Measurements from ENCODE around the gene UTP20. TPM values are rescaled to one million over a fixed set of nuclear protein-coding genes. Genes with fewer than 3 reads are reported as not detected.

Gene UTP20
- total RNA-seq, 1 donor from 2014 or later: 19.3 TPM

DNA sequence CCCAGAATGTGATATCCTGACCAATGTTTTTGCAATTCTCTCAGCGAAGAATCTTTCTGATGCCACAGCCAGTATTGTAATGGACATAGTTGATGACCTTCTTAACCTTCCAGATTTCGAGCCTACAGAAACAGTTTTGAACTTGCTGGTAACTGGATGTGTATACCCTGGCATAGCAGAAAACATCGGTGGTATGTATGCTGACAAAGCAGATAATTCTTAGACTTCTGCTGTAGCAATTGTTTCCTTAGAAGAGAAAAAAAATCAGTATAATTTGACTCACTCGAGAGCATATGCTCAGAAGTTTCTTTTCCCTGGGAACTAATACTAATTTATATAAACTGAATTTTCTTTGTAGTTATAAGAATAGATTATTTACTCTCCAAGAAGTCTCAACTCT is 58.2 kb downstream of the UTP20 start:
- Mint-ChIP-seq H3K4me1 (no peaks in the 10 kb centered on the region), H3K4me3 (no peak overlapping the region), H3K27ac (no peak overlapping the region), H3K27me3 (ENCODE audit: insufficient read depth, low read depth) (no peaks in the 10 kb centered on the region), H3K9me3 (no peaks in the 10 kb centered on the region), H3K36me3 (peaks cover 3% of the 10 kb centered on the region)
- Histone ChIP-seq H3K27me3 (no peaks in the 10 kb centered on the region), H3K4me2 (no peak overlapping the region), H3K9me3 (ENCODE audit: low read depth) (no peaks in the 10 kb centered on the region), H3K9ac (no peak overlapping the region), H3K4me1 (no peaks in the 10 kb centered on the region), H3K27ac (no peak overlapping the region), H2AFZ (replicated peaks) (no peak overlapping the region), H4K20me1 (ENCODE audit: low read depth) (no peaks in the 10 kb centered on the region), H3K4me3 (no peak overlapping the region), H3F3A (ENCODE audit: low read depth) (no peaks in the 10 kb centered on the region), H3K79me2 (ENCODE audit: low read depth) (no peaks in the 10 kb centered on the region), H3K36me3 (peaks cover 11% of the 10 kb centered on the region)
- TF ChIP-seq EZH2phosphoT487 (IDR thresholded peaks at IDR 0.05): no peak
- no peak for DNase-seq (ENCODE audit: low spot score)

GRCh38 chr12:101343893-101344292 is 64.0 kb downstream of the UTP20 start:
- no peak overlapping the region for H3K4me2 ChIP-seq
- H2AFZ ChIP-seq (replicated peaks): no peak overlapping the region
- H3F3A ChIP-seq (ENCODE audit: low read depth): no peaks in the 10 kb centered on the region
- H3K9ac ChIP-seq: no peak overlapping the region
- no peaks in the 10 kb centered on the region for H3K27me3 Mint-ChIP-seq (ENCODE audit: insufficient read depth, low read depth)
- H3K9me3 ChIP-seq (ENCODE audit: low read depth): no peaks in the 10 kb centered on the region
- H3K27me3 ChIP-seq: no peaks in the 10 kb centered on the region
- H3K79me2 ChIP-seq (ENCODE audit: low read depth): no peaks in the 10 kb centered on the region
- peaks cover 2% of the 10 kb centered on the region for H3K9me3 Mint-ChIP-seq
- H3K4me1 ChIP-seq: no peaks in the 10 kb centered on the region
- no peak overlapping the region for H3K27ac ChIP-seq
- H3K27ac Mint-ChIP-seq: no peak overlapping the region
- no peaks in the 10 kb centered on the region for H4K20me1 ChIP-seq (ENCODE audit: low read depth)
- DNase-seq (ENCODE audit: low spot score): no peak
- H3K36me3 Mint-ChIP-seq: peaks cover 18% of the 10 kb centered on the region
- no peak overlapping the region for H3K4me3 Mint-ChIP-seq
- no peak for TF ChIP-seq CTCF (IDR thresholded peaks at IDR 0.05)
- TF ChIP-seq EZH2phosphoT487 (IDR thresholded peaks at IDR 0.05): no peak
- no peak for TF ChIP-seq EZH2 (IDR thresholded peaks at IDR 0.05)
- H3K4me1 Mint-ChIP-seq: no peaks in the 10 kb centered on the region
- H3K4me3 ChIP-seq: no peak overlapping the region
- peaks cover 14% of the 10 kb centered on the region for H3K36me3 ChIP-seq

DNA sequence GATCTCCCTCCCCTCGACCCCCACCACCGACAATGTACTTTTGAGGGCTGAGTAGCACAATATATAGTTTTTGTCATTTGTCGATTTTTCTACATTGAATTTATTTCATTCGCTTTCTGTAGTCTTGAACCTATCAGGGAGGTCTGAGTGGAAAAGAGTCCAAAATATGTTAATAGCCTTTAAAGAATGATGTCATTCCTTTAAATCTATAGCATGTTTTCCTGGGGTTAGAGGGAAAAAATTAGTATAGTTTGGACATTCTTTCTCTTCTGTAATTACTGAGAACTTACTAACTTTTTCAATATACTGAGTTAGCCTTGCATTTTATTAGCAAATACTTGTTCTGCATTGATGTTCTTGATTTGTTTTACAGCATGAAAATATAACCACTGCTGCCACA is 71.8 kb downstream of the UTP20 start:
- H3F3A ChIP-seq (ENCODE audit: low read depth): no peaks in the 10 kb centered on the region
- no peaks in the 10 kb centered on the region for H3K9me3 ChIP-seq (ENCODE audit: low read depth)
- H3K4me1 Mint-ChIP-seq: no peaks in the 10 kb centered on the region
- H3K9me3 Mint-ChIP-seq: peaks cover 5% of the 10 kb centered on the region
- H3K4me3 Mint-ChIP-seq: no peak overlapping the region
- no peak overlapping the region for H3K27ac ChIP-seq
- no peaks in the 10 kb centered on the region for H3K79me2 ChIP-seq (ENCODE audit: low read depth)
- H3K36me3 Mint-ChIP-seq: peaks cover 22% of the 10 kb centered on the region
- H2AFZ ChIP-seq (replicated peaks): no peak overlapping the region
- no peaks in the 10 kb centered on the region for H3K27me3 ChIP-seq
- H3K27me3 Mint-ChIP-seq (ENCODE audit: insufficient read depth, low read depth): no peaks in the 10 kb centered on the region
- H3K36me3 ChIP-seq: peaks cover 14% of the 10 kb centered on the region
- H3K9ac ChIP-seq: no peak overlapping the region
- no peaks in the 10 kb centered on the region for H3K4me1 ChIP-seq
- H3K4me2 ChIP-seq: no peak overlapping the region
- no peak overlapping the region for H3K27ac Mint-ChIP-seq
- H4K20me1 ChIP-seq (ENCODE audit: low read depth): no peaks in the 10 kb centered on the region
- H3K4me3 ChIP-seq: no peak overlapping the region
- TF ChIP-seq EZH2 (IDR thresholded peaks at IDR 0.05) (no peak), CTCF (IDR thresholded peaks at IDR 0.05) (no peak), EZH2phosphoT487 (IDR thresholded peaks at IDR 0.05) (no peak)
- no peak for DNase-seq (ENCODE audit: low spot score)

- peaks cover 8% of the 10 kb centered on the region for H3K36me3 Mint-ChIP-seq
- Histone ChIP-seq H3K27ac (no peak overlapping the region), H3K9me3 (ENCODE audit: low read depth) (no peaks in the 10 kb centered on the region), H3K36me3 (peaks cover 5% of the 10 kb centered on the region), H3K79me2 (ENCODE audit: low read depth) (no peaks in the 10 kb centered on the region), H3K4me3 (no peak overlapping the region), H3K4me1 (no peaks in the 10 kb centered on the region), H3K9ac (no peak overlapping the region), H2AFZ (replicated peaks) (no peak overlapping the region), H3K27me3 (no peaks in the 10 kb centered on the region), H3F3A (ENCODE audit: low read depth) (no peaks in the 10 kb centered on the region), H3K4me2 (no peak overlapping the region), H4K20me1 (ENCODE audit: low read depth) (no peaks in the 10 kb centered on the region)
- no peaks in the 10 kb centered on the region for H3K4me1 Mint-ChIP-seq
- H3K27ac Mint-ChIP-seq: no peak overlapping the region
- no peak overlapping the region for H3K4me3 Mint-ChIP-seq
- TF ChIP-seq CTCF (IDR thresholded peaks at IDR 0.05) (no peak), EZH2phosphoT487 (IDR thresholded peaks at IDR 0.05) (no peak), EZH2 (IDR thresholded peaks at IDR 0.05) (no peak)
- no peak for DNase-seq (ENCODE audit: low spot score)
- H3K27me3 Mint-ChIP-seq (ENCODE audit: insufficient read depth, low read depth): no peaks in the 10 kb centered on the region
- no peaks in the 10 kb centered on the region for H3K9me3 Mint-ChIP-seq
Measured at GRCh38 chr12:101356794-101357193, 76.9 kb downstream of the UTP20 start.
